HG02623 (cell line): ENCODE results near the gene MYPN.
A peak's percentile ranks its signal among the peaks of the same experiment; 100 is the strongest.
"Not testable (repeated sequence)": the region's sequence is repeated elsewhere in the genome, so short reads cannot be mapped to it uniquely, and the experiment has no call there.

Source experiments
- ATAC-seq: cut with Tn5 transposase; IDR thresholded peaks from one replicate; pipeline ENCODE4 v1.9.1; 2021; ENCODE audit warnings: moderate library complexity; ENCODE audit not compliant: unreplicated experiment

MYPN gene

GRCh38 chr10:68135362-68135761, 26.1 kb downstream of the MYPN start:
- no peak for ATAC-seq

- ATAC-seq: no peak
Observed at GRCh38 chr10:68135922-68136792, 26.9 kb downstream of the MYPN start.

GRCh38 chr10:68137171-68137570, 27.9 kb downstream of the MYPN start:
- ATAC-seq: no peak

- no peak for ATAC-seq
Observed at GRCh38 chr10:68138526-68138925, 29.2 kb downstream of the MYPN start.

GRCh38 chr10:68139448-68140272, 30.4 kb downstream of the MYPN start:
- ATAC-seq: no peak

GRCh38 chr10:68142761-68143160, 33.5 kb downstream of the MYPN start:
- no peak for ATAC-seq

GRCh38 chr10:68144709-68145108, 35.4 kb downstream of the MYPN start:
- no peak for ATAC-seq

GRCh38 chr10:68145705-68146104, 36.4 kb downstream of the MYPN start:
- no peak for ATAC-seq

- no peak for ATAC-seq
Observed at GRCh38 chr10:68146133-68146532, 36.8 kb downstream of the MYPN start.

GRCh38 chr10:68151453-68151852, 42.2 kb downstream of the MYPN start:
- no peak for ATAC-seq

- no peak for ATAC-seq
Observed at GRCh38 chr10:68153473-68154210, 44.4 kb downstream of the MYPN start.

- ATAC-seq: no peak
Observed at GRCh38 chr10:68154211-68154497, 44.9 kb downstream of the MYPN start.

- no peak for ATAC-seq
Observed at GRCh38 chr10:68155615-68156210, 46.4 kb downstream of the MYPN start.

- ATAC-seq: peak; percentile 63
Observed at GRCh38 chr10:68156373-68157185, 47.3 kb downstream of the MYPN start.

GRCh38 chr10:68157522-68157921, 48.2 kb downstream of the MYPN start:
- not testable (repeated sequence) for ATAC-seq

GRCh38 chr10:68158031-68158430, 48.7 kb downstream of the MYPN start:
- ATAC-seq: no peak

- peak; percentile 97 for ATAC-seq
Observed at GRCh38 chr10:68163735-68164134, 54.4 kb downstream of the MYPN start.

GRCh38 chr10:68165643-68166042, 56.4 kb downstream of the MYPN start:
- no peak for ATAC-seq

- no peak for ATAC-seq
Observed at GRCh38 chr10:68166871-68167585, 57.7 kb downstream of the MYPN start.
